Activated CD4-positive, alpha-beta T cell treated with anti-CD3 and anti-CD28 coated beads for 36 hours (primary cell): ENCODE measurements around the gene ME3. TPM values are rescaled to one million over a fixed set of nuclear protein-coding genes. Genes with fewer than 3 reads are reported as not detected.

Experiments
- ATAC-seq: fragments of 200-7000 bp; cut with Tn5 transposase; one replicate; pipeline ENCODE4 v1.10.0; 2021; ENCODE audit warnings: mild to moderate bottlenecking, moderate library complexity
- CTCF ChIA-PET: fragments of 350-600 bp; sonication (Branson Sonifier 250); formaldehyde crosslinking; loops from one replicate; lab custom pipeline; 2021; ENCODE audit warnings: antibody characterized with exemption; lab: Charles Lee
- POLR2A ChIA-PET: fragments of 350-600 bp; sonication (Branson Sonifier 250); formaldehyde crosslinking; loops from one replicate; lab custom pipeline; 2021; ENCODE audit warnings: antibody characterized with exemption, inconsistent platforms; lab: Charles Lee
- DNase-seq: peaks from one replicate; pipeline ENCODE4 v3.0.0-alpha.2; 2020
- H3K27ac Mint-ChIP-seq: one replicate; pipeline ENCODE4 v1.8.0; 2021; ENCODE audit warnings: mixed read lengths
- H3K27me3 Mint-ChIP-seq: one replicate; pipeline ENCODE4 v1.8.0; 2021; ENCODE audit warnings: mixed read lengths
- H3K36me3 Mint-ChIP-seq: one replicate; pipeline ENCODE4 v1.8.0; 2021; ENCODE audit warnings: low read depth, mixed read lengths
- H3K4me1 Mint-ChIP-seq: one replicate; pipeline ENCODE4 v1.8.0; 2021; ENCODE audit warnings: mixed read lengths
- H3K4me3 Mint-ChIP-seq: one replicate; pipeline ENCODE4 v1.8.0; 2021; ENCODE audit warnings: mild to moderate bottlenecking, moderate library complexity, mixed read lengths
- H3K9me3 Mint-ChIP-seq: one replicate; pipeline ENCODE4 v1.8.0; 2021; ENCODE audit warnings: low read depth, mixed read lengths
- intact Hi-C, 2 experiments: fragments of 100-400 bp; cut with DNase I in 1 of 2; cut with micrococcal nuclease in 1 of 2; formaldehyde crosslinking; loops; one replicate each; pipeline versions ENCODE4 v1.14.2 to v1.15.1; 2022 to 2024; cut with DNase I, micrococcal nuclease
- total RNA-seq, 2 experiments: library from RNA; stranded (reverse); gene quantifications; one replicate each; pipeline ENCODE4 v1.2.3, GENCODE V29; 2021

Gene ME3
- total RNA-seq, 2 experiments from 2014 or later, result 4.0 to 6.0 TPM

DNA sequence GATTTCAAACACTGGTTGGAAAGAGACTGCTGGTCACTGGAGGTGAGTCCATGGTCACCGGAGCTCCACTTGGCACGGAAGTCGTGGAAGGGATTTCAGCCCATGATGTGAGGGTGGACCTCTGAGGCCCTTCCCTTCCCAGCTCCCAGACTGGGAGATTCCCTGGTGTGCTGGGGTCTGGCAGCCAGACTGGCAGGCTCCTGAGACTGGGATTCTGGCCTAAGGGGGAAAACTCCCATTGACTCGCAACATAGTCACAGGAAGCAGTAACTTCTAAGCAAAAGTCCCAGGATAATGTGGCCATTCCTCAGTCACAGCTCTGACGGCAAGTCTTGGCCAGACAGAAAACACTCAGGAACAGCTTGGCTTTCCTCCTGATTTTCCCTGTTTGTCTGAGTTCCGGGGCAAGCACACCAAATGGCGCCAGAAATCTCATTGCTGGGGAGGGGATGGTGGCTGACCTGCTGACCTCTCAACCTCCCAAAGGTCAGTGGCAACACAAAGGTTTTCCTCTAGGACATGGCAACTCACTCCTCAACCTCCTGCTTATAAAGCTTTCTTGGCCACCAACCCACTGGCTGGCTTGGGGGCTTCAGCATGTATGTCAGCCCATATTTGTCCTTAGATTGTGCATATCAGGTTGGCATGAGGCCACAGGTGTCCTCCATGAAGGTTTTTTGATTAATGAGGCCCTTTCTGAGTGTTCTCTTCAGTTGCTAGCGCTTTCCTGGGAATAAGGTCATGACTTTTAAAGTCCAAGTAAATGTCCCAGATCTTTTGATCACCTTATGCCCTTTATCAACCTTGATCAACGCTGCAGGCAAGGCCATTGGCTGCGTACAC is 198.2 kb downstream of the ME3 start:
- no peaks in the 10 kb centered on the region for H3K27me3 Mint-ChIP-seq
- CTCF ChIA-PET, result interaction anchor here (1.6 to 1.7 kb wide), 2 partner anchors 134 kb away, joined by 5 read pairs; no protein-coding TSS in a partner anchor
- DNase-seq, result no peak
- ATAC-seq, result no peak
- peaks cover 7% of the 10 kb centered on the region for H3K4me1 Mint-ChIP-seq
- no peaks in the 10 kb centered on the region for H3K36me3 Mint-ChIP-seq
- no peaks in the 10 kb centered on the region for H3K9me3 Mint-ChIP-seq
- intact Hi-C loops, result no loop called here
- H3K27ac Mint-ChIP-seq, result no peak overlapping the region
- POLR2A ChIA-PET, result no interaction called here
- no peak overlapping the region for H3K4me3 Mint-ChIP-seq

DNA sequence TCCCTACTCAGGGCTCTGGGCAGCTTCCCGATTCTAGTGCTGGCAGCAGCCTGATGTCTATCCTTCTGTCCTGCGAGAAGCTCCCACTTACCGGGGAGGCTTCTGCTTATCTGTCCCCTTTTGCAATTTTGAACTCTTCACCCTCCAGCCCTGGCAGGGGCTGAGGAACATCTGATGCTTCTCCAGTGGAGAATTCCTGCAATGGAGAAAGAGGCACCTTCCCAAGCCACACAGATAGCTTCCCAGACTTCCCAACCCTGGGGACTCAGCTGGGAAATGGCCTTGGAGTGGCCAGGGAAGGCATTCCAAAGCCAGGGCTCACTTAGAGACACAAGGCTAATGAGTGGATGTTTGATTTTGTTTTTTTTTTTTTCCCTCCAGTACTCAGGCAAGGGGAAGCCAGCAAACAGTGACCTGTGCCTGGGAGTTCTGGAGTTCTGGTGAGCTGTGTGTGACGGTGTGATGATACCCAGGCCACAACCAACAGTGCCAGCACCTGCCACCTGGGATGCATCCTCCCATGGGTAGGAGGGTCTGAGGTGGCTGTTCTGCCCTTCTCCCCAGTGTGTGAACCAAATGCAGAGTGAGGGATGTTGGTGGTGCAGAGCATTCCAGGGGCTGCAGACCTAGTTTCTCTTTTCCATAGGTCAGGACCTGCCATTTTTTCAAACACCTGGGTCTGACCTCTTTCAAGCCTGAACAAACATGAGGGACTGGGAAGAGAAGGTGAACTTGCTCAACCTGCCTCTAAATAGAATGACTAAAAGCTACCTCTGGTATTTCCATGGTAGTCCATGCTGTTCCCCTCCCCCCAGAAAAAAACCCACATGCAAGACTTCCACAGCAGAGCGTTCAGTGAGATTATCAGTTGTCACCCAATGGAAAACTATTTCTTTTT is 202.7 kb downstream of the ME3 start:
- intact Hi-C loops, result no loop called here
- Mint-ChIP-seq H3K4me3 (no peak overlapping the region), H3K9me3 (no peaks in the 10 kb centered on the region), H3K4me1 (peaks cover 7% of the 10 kb centered on the region), H3K27me3 (no peaks in the 10 kb centered on the region), H3K27ac (no peak overlapping the region), H3K36me3 (peaks cover 3% of the 10 kb centered on the region)
- ATAC-seq (no peak), DNase-seq (no peak)
- ChIA-PET POLR2A (no interaction called here), CTCF (interaction anchor here (0.6 to 3.2 kb wide), 6 partner anchors 7 to 300 kb away, joined by 3 to 13 read pairs (median 4); no protein-coding TSS in a partner anchor)

DNA sequence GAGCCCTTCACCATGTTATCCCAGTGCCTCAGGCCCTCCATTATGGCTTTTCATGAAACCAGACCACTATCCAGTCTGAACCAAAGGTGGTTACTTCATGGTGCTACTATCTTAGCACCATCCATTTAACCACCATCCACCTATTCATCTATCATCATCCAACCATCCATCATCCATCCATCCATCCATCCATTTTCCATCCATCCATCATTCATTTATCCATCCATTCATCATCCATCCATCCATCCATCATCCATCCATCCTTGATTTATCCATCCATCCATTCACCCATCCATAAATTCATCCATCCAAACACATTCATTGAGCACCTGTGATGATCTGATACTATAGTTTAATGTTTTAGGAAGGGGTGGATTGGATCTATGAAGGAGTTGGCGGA is 204.2 kb downstream of the ME3 start:
- Mint-ChIP-seq H3K36me3 (peaks cover 3% of the 10 kb centered on the region), H3K4me3 (no peak overlapping the region), H3K27ac (no peak overlapping the region), H3K27me3 (no peaks in the 10 kb centered on the region), H3K4me1 (peaks cover 7% of the 10 kb centered on the region), H3K9me3 (no peaks in the 10 kb centered on the region)
- ChIA-PET CTCF (interaction anchor here (0.6 to 3.2 kb wide), 6 partner anchors 11 to 349 kb away, joined by 3 to 13 read pairs (median 4); partner anchors contain the start of gene PRSS23), POLR2A (no interaction called here)
- ATAC-seq (no peak), DNase-seq (no peak)
- intact Hi-C loops, result no loop called here

DNA sequence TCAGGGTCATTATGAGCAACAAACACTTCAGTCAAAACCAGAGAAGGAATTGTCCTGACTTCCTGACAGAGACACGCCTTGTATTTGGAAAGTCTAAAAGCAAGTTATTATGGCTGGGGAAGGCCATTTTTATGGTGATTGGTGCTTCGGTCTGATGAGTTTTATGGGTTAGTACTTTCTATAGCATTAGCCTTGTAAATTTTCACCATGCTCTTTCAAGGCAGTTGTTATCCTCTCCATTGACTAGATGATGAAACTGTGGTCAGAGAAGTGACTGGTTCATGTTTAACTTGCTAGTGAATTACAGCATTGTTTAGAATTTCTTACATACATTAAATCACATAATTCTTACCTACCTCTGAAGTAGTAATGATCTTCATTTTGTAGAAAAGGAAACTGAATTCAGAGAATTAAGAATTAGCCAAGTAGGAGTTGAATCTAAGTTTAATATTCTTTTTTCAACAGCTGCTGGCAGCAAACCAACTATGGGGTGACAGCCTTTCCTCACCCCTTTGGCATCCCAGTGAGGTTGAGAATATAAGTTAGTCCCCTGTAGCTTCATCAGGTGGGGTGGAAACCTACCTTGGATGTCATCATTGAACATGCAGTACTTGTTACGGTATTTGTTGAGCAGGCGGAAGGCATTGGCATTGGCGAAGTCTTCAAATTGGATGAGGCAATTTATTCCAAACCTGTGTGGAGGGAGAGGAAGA is 207.8 kb downstream of the ME3 start:
- no peaks in the 10 kb centered on the region for H3K9me3 Mint-ChIP-seq
- ATAC-seq, result no peak
- peaks cover 11% of the 10 kb centered on the region for H3K4me1 Mint-ChIP-seq
- no peak overlapping the region for H3K4me3 Mint-ChIP-seq
- DNase-seq, result no peak
- ChIA-PET CTCF (interaction anchor here (0.5 to 1.0 kb wide), 3 partner anchors 144 to 803 kb away, joined by 3 to 4 read pairs (median 4); no protein-coding TSS in a partner anchor), POLR2A (no interaction called here)
- intact Hi-C loops, result no loop called here
- no peak overlapping the region for H3K27ac Mint-ChIP-seq
- H3K36me3 Mint-ChIP-seq, result peaks cover 3% of the 10 kb centered on the region
- no peaks in the 10 kb centered on the region for H3K27me3 Mint-ChIP-seq

DNA sequence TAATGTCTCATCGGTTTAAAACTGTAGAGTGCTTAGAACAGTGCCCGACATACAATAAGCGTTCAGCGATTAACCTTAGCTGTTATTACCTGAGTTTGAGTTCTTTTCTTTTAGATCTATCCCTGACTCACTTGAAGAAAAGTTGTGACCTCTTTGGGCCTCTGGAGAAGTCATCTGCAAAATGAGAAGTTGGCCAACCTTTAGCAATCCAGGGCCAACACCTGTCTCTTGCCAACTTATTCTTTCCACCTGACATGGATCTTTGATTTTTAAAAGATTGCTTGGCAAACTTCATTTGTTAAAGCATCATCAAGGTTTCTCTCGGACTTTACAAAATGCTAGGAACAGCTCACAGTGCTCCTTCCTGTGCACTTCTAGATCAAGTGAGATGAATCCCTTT is 208.5 kb downstream of the ME3 start:
- Mint-ChIP-seq H3K36me3 (peaks cover 3% of the 10 kb centered on the region), H3K27me3 (no peaks in the 10 kb centered on the region), H3K4me3 (no peak overlapping the region), H3K9me3 (no peaks in the 10 kb centered on the region), H3K27ac (no peak overlapping the region), H3K4me1 (peaks cover 11% of the 10 kb centered on the region)
- intact Hi-C loops, result no loop called here
- ChIA-PET CTCF (interaction anchor here (0.5 kb wide), 1 partner anchor 803 kb away, joined by 4 read pairs; no protein-coding TSS in a partner anchor), POLR2A (no interaction called here)
- no peak for ATAC-seq
- DNase-seq, result no peak

DNA sequence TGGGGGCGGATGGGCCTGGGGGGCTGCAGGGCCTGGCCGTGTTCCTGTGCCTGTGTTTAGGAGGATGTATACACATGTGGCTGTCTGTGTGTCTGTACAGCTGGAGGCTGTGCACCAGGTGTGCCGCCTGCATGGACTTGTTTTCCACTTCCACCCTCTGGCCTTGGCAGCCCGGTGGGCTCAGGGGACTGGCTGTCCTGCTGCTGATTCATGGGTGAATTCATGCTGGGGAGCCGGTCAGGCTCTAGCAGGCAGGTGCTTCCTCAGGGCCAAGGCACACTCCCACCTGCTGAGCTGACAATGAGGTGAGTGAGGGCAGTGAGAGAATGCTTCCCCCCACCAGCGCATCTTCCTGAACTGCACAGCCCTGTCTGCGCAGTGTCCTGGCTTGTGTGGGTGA is 209.3 kb downstream of the ME3 start:
- Mint-ChIP-seq H3K4me1 (peaks cover 11% of the 10 kb centered on the region), H3K36me3 (peaks cover 1% of the 10 kb centered on the region), H3K27ac (no peak overlapping the region), H3K9me3 (no peaks in the 10 kb centered on the region), H3K27me3 (no peaks in the 10 kb centered on the region), H3K4me3 (no peak overlapping the region)
- ChIA-PET CTCF (no interaction called here), POLR2A (no interaction called here)
- intact Hi-C loops, result no loop called here
- ATAC-seq (no peak), DNase-seq (no peak)

DNA sequence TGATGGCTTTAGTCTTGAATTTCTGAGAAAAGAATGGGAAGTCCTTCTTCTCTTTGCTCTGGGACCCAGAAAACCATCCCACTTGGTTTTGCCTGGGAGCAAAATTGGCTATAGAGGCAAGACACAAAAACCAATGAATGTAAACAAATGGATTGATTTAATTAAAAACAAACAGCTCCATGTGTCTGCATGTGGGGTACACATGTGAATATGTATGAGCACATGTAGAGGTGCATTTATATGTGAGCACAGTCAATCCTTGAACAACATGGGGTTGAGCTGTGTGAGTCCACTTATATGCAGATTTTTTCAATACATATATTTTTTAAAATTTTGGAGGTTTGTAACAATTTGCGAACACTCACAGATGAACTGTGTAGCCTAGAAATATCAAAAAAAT is 210.5 kb downstream of the ME3 start:
- ChIA-PET CTCF (interaction anchor here (0.6 to 1.0 kb wide), 4 partner anchors 9 to 128 kb away, joined by 3 read pairs; no protein-coding TSS in a partner anchor), POLR2A (interaction anchor here (0.6 kb wide), 1 partner anchor 394 kb away, joined by 3 read pairs; no protein-coding TSS in a partner anchor)

DNA sequence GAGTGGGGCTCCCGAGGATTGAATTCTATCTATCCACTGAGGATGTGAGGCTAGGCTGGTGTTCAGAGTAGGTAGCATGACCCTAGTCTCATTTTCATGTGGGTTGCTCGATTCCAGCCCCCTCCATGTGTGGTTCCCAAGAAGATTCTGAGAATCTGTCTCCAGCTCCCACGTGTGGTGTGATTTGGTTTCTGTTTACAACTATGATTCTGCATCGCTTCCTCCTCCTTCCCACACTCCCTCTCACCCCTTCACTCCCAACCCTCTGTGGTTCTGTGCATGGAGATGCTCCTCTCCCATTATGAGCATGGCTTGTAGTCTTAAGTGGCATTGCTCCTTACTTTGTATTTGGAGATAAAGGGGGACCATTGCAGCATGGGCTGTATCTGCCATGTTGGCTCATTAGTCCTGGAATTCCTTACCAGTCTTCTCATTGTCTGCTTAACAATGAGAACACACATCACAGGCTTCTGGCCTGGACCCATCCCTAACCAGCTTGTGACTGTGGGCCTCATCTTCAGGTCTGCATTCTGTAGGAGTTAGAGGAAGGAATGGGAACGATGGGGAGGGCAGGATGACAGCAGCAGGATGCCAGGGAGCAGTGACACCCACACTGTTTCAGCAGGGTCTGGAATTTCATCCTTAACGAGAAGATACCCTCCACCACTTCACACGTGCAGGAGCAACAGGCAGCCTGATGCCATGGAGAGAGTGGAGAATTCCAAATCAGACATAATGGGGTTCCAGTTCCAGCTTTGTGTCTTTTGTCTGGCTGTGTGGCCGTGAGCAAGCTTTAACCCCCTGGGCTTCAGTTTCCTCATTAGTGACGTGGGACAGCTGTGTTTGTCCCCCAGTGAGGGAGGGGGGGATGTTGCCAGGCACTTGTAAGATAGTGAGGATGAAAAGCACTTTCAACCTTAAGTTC is 211.7 kb downstream of the ME3 start:
- no peak overlapping the region for H3K27ac Mint-ChIP-seq
- H3K9me3 Mint-ChIP-seq, result no peaks in the 10 kb centered on the region
- ChIA-PET POLR2A (no interaction called here), CTCF (interaction anchor here (0.7 to 1.0 kb wide), 2 partner anchors 55 to 148 kb away, joined by 3 read pairs; no protein-coding TSS in a partner anchor)
- H3K4me1 Mint-ChIP-seq, result peaks cover 18% of the 10 kb centered on the region
- intact Hi-C loops, result no loop called here
- no peak overlapping the region for H3K4me3 Mint-ChIP-seq
- no peaks in the 10 kb centered on the region for H3K27me3 Mint-ChIP-seq
- peak; percentile 25 for DNase-seq
- peak; percentile 16 for ATAC-seq
- H3K36me3 Mint-ChIP-seq, result no peaks in the 10 kb centered on the region

More for the DNA sequence above, 210.5 kb downstream of the ME3 start:
- intact Hi-C loops, result no loop called here
- H3K27me3 Mint-ChIP-seq, result no peaks in the 10 kb centered on the region
- no peak overlapping the region for H3K4me3 Mint-ChIP-seq
- DNase-seq (no peak), ATAC-seq (no peak)
- peaks cover 11% of the 10 kb centered on the region for H3K4me1 Mint-ChIP-seq
- H3K27ac Mint-ChIP-seq, result no peak overlapping the region
- no peaks in the 10 kb centered on the region for H3K36me3 Mint-ChIP-seq
- no peaks in the 10 kb centered on the region for H3K9me3 Mint-ChIP-seq

DNA sequence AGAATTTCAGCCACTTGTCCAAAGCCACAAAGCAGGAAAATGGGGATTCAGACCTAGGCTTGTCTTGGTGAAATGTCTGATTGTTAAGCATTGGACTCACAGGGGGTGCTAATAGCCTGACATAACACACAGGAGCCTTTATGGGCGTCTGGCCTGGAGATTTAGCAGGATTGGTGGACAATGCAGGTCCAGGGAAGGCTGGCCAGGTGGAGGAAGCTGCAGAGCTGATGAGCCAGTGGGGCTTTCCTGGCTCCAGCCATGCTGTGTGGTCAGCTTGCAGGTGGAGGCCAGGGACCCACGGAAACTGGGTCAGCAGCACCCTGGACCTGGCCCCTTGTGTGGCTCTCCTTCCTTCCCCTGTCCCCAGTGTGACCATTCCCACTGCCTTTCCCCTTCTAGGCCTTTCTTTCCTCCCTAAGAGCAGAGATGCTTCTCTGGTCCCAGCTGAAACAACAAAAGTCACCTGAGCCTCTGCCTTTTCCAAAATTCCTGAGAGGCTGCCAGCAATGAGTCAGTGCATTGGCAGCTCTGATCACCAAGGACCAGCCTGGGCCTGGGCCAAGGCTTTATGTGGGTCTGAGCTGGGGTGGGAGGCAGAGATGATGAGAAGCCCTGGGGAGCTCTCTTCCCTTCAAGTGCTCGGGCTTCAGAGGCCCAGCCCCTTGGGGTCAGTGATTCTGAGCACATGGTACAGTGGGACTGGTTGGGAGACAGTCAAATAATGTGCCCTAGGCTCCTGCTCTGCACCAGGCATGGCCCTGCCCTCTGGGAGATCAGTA is 212.5 kb downstream of the ME3 start:
- no peaks in the 10 kb centered on the region for H3K9me3 Mint-ChIP-seq

More for the DNA sequence above, 212.5 kb downstream of the ME3 start:
- Mint-ChIP-seq H3K4me3 (no peak overlapping the region), H3K36me3 (no peaks in the 10 kb centered on the region), H3K4me1 (peaks cover 18% of the 10 kb centered on the region), H3K27ac (no peak overlapping the region), H3K27me3 (no peaks in the 10 kb centered on the region)
- peak; percentile 24 for ATAC-seq
- ChIA-PET CTCF (interaction anchor here (0.7 kb wide), 1 partner anchor 148 kb away, joined by 3 read pairs; no protein-coding TSS in a partner anchor), POLR2A (no interaction called here)
- DNase-seq, result no peak
- intact Hi-C loops, result loop anchor here (5.0 kb wide), 2 partner anchors 132 to 282 kb away; no protein-coding TSS in a partner anchor
